Testis (tissue), 3 donors: ENCODE data around the gene ZSWIM6. TPM values are rescaled to one million over a fixed set of nuclear protein-coding genes. Genes with fewer than 3 reads are reported as not detected.

Source experiments
- DNase-seq: peaks from one replicate; pipeline ENCODE4 v3.0.0-alpha.2; 2019
- H3K27ac ChIP-seq, 2 donors: fragments of 200-600 bp; sonication (generic); one replicate each; pipeline ENCODE4 v1.5.1; 2019
- H3K27me3 ChIP-seq: fragments of 200-600 bp; sonication (generic); one replicate; pipeline ENCODE4 v1.5.1; 2019
- H3K36me3 ChIP-seq: fragments of 200-600 bp; sonication (generic); one replicate; pipeline ENCODE4 v1.5.1; 2017; ENCODE audit warnings: low read depth; ENCODE audit errors: missing control alignments
- H3K4me1 ChIP-seq: fragments of 200-600 bp; sonication (generic); one replicate; pipeline ENCODE4 v1.5.1; 2019
- H3K4me3 ChIP-seq, 2 donors: fragments of 200-600 bp; sonication (generic); one replicate each; pipeline ENCODE4 v1.5.1; 2017 to 2019
- H3K9me3 ChIP-seq: fragments of 200-600 bp; sonication (generic); one replicate; pipeline ENCODE4 v1.5.1; 2017
- CTCF ChIP-seq, 3 experiments: fragments of 450-650 bp in 2 of 3; fragments of 200-600 bp in 1 of 3; sonication (generic) in 1 of 3; IDR thresholded peaks; one replicate each; pipeline ENCODE4 v1.5.1; 2016 to 2019; ENCODE audit warnings: antibody characterized with exemption in 3 of 3, mild to moderate bottlenecking in 2 of 3, moderate library complexity in 1 of 3
- POLR2A ChIP-seq: fragments of 450-650 bp; IDR thresholded peaks from one replicate; pipeline ENCODE4 v1.6.1; 2017; ENCODE audit warnings: antibody characterized with exemption, mild to moderate bottlenecking, moderate library complexity
- WGBS, 2 donors: methylation state at CpG; one replicate each; pipeline ENCODE4 v1.1.5; 2018; 5-methylcytosine and 5-hydroxymethylcytosine counted together
- intact Hi-C: fragments of 100-400 bp; cut with DNase I; formaldehyde crosslinking; loops from one replicate; pipeline ENCODE4 v1.15.1; 2023; ENCODE audit warnings: low total_unique reads
- polyA plus RNA-seq: library from polyadenylated mRNA; stranded (reverse); fragments of 350-450 nt; fragmentation: Illumina TruSeq; extraction: RNeasy Lipid Tissue Mini Kit (QIAGEN cat#74804); gene quantifications from one replicate; pipeline ENCODE4 v1.2.3, GENCODE V29; 2014; ENCODE audit warnings: low read depth, low replicate concordance; ENCODE audit not compliant: insufficient read depth
- total RNA-seq, 2 donors: library from RNA; depleted of rRNA; stranded (reverse); fragments of >200 nt; gene quantifications; one replicate each; pipeline ENCODE4 v1.2.3, GENCODE V29; 2016

ZSWIM6 gene
- total and polyA plus RNA-seq, 3 donors from 2014 or later, result 14.6 to 18.0 (median 16.5) TPM

DNA sequence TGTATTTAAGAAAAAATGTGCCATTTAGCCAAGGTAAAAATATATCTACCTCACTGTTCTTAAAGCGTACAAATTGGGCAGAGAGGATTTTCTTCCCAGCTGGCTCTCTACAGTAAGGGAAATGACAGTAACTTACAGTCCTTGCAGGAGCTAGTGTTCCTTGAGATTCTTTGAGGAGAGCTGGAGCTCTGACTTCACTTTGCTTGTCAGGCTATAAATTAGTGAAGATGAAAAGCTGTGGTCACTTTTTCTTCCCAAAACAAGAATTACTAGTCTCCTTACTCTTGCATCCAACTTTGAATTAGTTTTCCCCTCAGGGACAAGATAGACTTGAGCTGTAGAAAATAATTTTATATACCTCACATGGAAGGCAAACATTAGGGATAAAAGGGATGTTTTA lies 129.9 kb downstream of the ZSWIM6 start:
- Histone ChIP-seq H3K27me3 (no peaks in the 10 kb centered on the region), H3K4me1 (no peaks in the 10 kb centered on the region), H3K27ac (no peak overlapping the region), H3K4me3 (no peak overlapping the region), H3K36me3 (no peaks in the 10 kb centered on the region), H3K9me3 (no peaks in the 10 kb centered on the region)
- WGBS, 2 donors, result 91 to 100% methylated on average over 1 of the region's 1 CpG
- TF ChIP-seq CTCF (IDR thresholded peaks at IDR 0.05), result no peak
- no peak for TF ChIP-seq POLR2A
- intact Hi-C loops, result no loop called here
- DNase-seq, result no peak

GRCh38 chr5:61463596-61463995 lies 131.5 kb downstream of the ZSWIM6 start:
- intact Hi-C loops, result no loop called here
- WGBS, 2 donors, result 61 to 70% methylated on average over 2 of the region's 2 CpGs
- Histone ChIP-seq H3K27me3 (no peaks in the 10 kb centered on the region), H3K4me3 (no peak overlapping the region), H3K36me3 (no peaks in the 10 kb centered on the region), H3K4me1 (no peaks in the 10 kb centered on the region), H3K9me3 (no peaks in the 10 kb centered on the region), H3K27ac (no peak overlapping the region)
- no peak for DNase-seq
- no peak for TF ChIP-seq POLR2A
- TF ChIP-seq CTCF (IDR thresholded peaks at IDR 0.05), result no peak

- no peak overlapping the region for H3K4me3 ChIP-seq
- H3K9me3 ChIP-seq, result no peaks in the 10 kb centered on the region
- no peak overlapping the region for H3K27ac ChIP-seq
- TF ChIP-seq CTCF (IDR thresholded peaks at IDR 0.05), result no peak
- no peak for TF ChIP-seq POLR2A
- H3K27me3 ChIP-seq, result no peaks in the 10 kb centered on the region
- no peaks in the 10 kb centered on the region for H3K4me1 ChIP-seq
- intact Hi-C loops, result no loop called here
- 79 to 87% methylated on average over 4 of the region's 4 CpGs for WGBS, 2 donors
- DNase-seq, result no peak
- H3K36me3 ChIP-seq, result no peaks in the 10 kb centered on the region
These were observed 132.5 kb downstream of the ZSWIM6 start for GRCh38 chr5:61464512-61464911.

DNA sequence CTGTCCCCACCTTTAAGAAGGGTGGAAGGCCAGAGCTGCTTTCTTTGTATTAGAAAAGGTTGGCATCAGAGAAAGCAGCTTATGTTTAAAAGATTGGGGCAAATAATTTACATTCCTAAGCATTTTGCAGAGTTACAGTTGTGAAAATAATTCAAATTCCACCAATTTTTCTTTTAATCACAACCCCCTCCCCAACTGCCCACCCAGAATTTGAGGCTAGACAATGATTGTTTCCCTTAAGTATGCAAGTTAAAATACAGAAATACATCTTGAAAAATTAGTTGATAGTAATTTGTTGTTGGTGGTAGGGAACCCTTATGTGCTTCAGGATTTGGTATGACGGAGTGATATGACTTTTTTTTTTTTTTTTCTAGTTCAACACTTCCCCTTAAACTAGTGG lies 133.0 kb downstream of the ZSWIM6 start:
- WGBS, 2 donors, result 90 to 94% methylated on average over 1 of the region's 1 CpG
- no peaks in the 10 kb centered on the region for H3K4me1 ChIP-seq
- H3K36me3 ChIP-seq, result no peaks in the 10 kb centered on the region
- TF ChIP-seq CTCF (IDR thresholded peaks at IDR 0.05) (no peak), POLR2A (no peak)
- no peaks in the 10 kb centered on the region for H3K27me3 ChIP-seq
- no peak for DNase-seq
- intact Hi-C loops, result no loop called here
- no peaks in the 10 kb centered on the region for H3K9me3 ChIP-seq
- H3K4me3 ChIP-seq, result no peak overlapping the region
- no peak overlapping the region for H3K27ac ChIP-seq

DNA sequence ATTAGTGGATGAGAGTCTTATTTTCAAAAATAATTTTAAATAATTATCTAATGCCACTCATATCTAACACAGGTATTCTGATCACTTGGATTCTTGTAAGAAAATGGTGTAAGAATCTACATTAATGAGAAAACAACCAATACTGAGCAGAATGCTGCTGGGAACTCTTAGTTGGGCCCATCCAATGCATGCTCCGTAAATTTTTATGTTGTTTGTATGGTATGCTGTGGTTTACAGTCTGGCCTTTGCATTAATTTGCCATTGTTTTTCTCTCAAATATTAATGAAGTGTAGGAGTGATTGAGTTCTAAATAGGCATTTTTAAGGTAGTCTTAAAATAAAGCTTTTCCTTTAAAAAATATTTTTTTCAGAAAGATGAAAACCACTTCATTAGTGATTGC lies 133.4 kb downstream of the ZSWIM6 start:
- no peaks in the 10 kb centered on the region for H3K36me3 ChIP-seq
- intact Hi-C loops, result no loop called here
- H3K27ac ChIP-seq, result no peak overlapping the region
- TF ChIP-seq CTCF (IDR thresholded peaks at IDR 0.05) (no peak), POLR2A (no peak)
- H3K9me3 ChIP-seq, result no peaks in the 10 kb centered on the region
- 94 to 100% methylated on average over 1 of the region's 1 CpG for WGBS, 2 donors
- DNase-seq, result no peak
- H3K4me3 ChIP-seq, result no peak overlapping the region
- no peaks in the 10 kb centered on the region for H3K27me3 ChIP-seq
- no peaks in the 10 kb centered on the region for H3K4me1 ChIP-seq
